Stimulated activated CD8-positive, alpha-beta memory T cell treated with anti-CD3 and anti-CD28 coated beads, Interleukin-7, amount 100 ng/mL, for 4 hours (primary cell): ENCODE measurements around the gene IGF2.
"Not testable (repeated sequence)": the region's sequence is repeated elsewhere in the genome, so short reads cannot be mapped to it uniquely, and the experiment has no call there.

Experiments used
- DNase-seq, 2 donors: peaks; one replicate each; pipeline ENCODE4 v3.0.0-alpha.2; 2020; ENCODE audit warnings: low read depth in 2 of 2

Gene IGF2

DNA sequence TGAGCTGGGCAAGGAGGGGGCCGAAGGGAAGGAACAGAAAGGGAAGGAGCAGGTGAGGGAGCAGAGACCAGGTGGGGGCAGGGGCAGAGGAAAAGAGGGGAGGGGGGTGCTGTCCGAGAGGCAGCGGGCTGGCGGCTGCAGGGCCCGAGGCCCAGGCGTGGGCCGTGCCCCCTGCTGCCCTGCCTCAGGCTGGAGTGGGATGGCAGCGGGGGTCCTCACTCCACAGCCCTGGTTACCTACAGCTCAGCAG is 2.3 kb downstream of the IGF2 start:
- no peak for DNase-seq

DNA sequence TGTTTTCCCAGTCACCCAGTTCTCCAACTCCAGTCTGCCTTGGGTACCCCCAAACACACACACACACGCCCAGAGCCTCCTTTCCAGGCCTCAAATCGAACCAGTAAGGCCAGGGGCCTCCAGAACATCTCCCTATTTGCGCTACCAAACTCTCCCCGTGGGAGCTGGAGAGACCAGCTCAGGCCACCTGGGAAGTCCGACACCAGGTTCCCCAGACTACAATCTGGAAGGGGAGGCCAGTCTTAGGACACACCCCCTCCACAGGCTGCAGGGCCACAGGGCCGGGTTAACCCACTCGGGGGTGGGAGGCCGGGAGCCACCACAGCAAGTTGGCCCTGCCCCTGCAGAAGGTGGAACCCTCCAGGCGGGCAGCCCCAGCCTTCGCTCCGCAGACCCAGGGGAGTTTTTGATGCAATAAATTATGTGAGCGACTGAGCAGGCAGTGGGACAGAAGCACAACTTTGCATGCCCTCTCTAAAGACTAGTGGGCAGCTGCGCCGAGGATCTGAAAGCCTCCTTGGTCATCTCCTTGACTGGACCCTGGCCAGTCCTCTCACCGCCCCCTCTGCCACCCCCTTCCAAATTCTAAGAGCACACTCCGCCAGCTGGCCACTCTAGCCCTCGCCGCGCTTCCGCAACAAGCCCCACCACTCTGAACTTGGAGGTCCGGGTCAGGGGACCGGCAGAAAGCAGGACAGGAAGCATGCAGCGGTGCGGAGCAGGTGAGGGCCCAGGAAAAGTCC is 2.8 kb downstream of the IGF2 start:
- DNase-seq = no peak

DNA sequence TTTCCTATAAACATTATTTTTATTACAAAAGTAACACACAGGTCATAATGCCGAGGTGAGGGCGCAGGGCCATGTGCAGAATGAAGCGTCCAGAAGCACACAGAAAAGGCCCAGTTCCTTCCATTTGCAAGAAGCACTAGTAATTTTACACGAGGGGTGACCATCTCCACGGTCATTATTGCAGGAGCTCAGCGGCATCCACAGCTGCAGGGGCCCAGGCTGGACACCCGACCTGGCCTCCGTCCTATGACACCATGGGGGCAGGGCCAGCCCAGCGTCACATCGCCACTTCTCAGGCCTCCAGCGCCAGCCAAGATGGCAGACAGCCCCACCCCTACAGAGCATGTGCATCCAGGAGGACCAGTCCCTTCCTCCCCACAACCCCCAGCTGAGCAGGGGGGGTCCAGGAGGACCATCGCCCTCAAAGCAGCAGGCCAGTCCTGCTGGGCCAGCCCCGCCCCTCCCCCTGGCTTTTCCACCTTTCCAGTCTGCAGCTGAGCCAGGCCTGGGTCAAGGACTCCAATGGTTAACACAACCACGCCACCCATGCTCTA is 3.5 kb downstream of the IGF2 start:
- no peak for DNase-seq

DNA sequence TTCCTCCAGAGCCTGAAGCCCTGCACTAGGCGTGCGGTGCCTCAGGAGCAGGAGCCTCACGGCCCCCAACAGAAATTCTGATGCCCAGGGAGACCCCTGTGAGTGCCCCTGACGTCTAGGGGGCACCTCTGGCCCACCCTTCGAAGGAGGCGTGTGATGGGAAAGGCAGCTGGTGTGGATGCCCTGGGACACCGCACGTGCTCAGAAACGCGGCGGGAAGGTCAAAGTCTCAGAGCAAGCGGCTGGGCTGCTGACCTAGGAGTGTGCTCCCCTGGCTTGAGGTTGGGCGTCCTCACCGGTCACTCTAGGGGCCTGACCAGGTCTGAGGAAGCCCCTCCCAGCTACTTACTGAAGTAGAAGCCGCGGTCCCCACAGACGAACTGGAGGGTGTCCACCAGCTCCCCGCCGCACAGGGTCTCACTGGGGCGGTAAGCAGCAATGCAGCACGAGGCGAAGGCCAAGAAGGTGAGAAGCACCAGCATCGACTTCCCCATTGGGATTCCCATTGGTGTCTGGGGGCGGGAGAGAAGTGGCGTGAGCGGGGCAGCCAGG is 4.1 kb downstream of the IGF2 start:
- no peak for DNase-seq

DNA sequence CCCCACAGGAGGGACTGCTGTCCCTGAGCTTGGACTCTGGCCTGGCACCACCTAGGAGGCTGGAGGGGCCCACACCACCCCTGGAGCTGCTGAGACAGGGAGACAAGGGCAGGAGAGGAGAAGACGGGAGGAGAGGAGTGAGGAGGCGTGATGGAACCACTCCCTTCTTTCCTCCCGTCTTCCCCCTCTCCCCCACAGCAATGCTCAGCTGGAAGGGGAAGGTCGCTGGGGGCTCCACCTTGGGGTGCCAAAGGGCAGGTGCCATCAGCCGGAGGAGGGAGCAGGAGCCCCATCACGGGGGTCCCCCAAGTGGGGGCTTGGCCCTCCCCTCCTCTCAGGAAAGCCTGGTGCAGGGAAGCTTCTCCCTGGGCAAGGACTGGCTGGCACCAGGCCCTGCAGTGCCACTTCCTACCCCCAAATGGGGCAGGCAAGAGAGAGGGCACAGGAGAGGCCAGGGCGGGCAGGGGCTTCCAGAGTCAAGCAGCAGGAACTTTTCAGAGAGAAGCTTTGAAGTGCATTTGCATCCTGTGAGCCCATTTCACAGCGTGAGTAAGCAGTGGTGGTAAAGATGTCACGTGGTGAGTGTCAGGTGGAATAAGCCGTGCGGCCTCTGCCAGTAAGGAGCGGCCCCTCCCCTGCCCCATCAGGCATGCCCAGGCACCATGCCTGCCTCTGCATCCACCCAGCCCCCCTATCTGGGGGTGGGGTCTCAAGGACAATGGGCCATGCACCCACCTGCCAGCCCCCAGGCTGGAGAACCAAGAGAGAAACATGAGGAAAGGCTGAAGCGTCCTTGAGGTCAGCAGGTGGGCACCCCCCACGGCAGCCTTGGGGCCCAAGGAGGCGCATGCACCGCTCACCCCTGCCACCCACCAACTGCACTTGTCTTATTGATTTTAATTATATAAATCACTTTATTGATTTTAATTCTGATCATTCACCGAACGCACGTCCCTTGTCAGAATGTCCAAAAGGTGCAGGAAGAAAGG is 4.9 kb downstream of the IGF2 start:
- no peak for DNase-seq

DNA sequence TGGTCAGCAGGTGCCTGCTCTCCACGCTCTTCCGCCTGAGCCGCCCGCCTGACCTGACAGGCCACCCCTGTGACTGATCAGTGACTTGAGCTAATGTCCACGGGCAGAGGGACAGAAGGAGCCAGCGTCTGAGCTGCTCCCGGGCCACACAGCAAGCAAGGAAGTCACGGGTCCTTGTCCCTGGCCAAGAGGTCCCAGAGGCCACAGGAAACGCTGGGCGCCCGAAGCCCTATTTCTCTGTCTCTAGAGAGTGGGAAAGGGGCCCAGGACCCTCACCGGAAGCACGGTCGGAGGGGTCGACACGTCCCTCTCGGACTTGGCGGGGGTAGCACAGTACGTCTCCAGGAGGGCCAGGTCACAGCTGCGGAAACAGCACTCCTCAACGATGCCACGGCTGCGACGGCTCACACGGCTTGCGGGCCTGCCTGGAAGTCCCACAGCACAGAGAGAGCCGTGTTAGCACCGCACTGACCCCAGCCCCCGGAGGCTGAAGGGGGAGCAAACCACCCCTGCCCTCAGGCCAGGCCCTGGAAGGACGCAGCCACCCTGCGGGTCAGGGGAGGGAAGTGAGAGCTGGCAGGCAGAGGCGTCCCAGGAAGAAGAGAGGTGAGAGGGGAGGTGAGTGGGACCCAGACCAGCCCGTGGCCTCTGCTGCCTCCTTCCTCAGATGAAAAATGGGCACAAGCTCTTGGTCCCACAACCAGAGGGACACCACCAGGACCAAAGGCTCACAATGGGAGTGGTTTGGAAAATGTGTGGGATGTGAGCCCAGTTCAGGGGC is 5.8 kb downstream of the IGF2 start:
- no peak for DNase-seq

DNA sequence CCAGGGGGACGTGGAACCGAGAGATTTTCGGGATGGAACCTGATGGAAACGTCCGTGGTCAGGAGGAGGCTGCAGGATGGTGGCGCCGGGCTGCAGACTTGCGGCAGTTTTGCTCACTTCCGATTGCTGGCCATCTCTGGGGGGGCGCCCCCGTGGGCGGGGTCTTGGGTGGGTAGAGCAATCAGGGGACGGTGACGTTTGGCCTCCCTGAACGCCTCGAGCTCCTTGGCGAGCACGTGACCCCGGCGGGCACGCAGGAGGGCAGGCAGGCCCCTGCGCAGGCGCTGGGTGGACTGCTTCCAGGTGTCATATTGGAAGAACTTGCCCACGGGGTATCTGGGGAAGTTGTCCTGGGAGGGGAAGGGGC is 6.3 kb downstream of the IGF2 start:
- DNase-seq = no peak

DNA sequence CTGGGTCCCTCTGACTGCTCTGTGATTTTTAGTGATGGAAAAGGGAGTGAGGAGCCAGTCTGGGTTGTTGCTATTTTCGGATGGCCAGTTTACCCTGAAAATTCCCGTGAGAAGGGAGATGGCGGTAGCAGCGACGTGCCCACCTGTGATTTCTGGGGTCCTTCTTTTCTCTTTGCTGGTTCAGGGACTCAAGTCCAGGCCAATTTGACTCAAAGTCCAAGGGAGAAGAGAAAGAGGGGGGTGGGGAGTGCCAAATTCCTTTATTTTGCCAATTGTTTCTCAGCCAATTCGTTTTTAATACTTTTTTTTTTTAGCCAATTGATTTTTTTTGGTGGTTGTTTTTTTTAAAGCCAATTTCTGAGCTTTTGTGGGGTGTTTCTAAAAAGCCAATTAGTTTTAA is 6.9 kb downstream of the IGF2 start:
- no peak for DNase-seq

DNA sequence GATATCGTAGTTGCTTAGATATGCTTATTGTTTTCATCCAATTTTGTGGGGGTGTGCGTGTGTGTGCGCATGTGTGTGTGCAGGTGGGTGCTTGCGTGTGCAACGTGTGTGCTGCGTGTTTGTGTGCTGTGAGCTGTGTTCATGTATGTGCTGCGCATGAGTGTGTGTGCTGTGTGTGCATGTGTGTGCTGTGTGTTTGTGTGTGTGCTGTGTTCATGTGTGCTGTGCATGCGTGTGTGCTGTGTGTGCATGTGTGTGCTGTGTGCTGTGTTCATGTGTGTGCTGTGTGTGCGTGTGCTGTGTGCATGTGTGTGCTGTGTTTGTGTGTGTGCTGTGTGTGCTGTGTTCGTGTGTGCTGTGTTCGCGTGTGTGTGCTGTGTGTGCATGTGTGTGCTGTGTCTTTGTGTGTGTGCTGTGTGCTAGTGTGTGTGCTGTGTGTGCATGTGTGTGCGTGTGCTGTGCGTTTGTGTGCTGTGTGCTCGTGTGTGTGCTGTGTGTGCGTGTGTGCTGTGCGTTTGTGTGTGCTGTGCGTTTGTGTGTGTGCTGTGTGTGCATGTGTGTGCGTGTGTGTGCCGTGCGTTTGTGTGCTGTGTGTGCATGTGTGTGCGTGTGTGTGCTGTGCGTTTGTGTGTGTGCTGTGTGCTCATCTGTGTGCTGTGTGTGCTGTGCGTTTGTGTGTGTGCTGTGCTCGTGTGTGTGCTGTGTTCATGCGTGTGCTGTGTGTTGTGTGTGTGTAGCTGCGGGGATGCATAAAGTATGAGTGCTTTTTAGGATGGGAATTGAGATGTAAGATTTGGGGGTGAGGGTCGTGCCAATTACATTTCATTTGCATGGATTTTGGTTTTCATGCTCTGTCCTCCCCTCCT is 7.6 kb downstream of the IGF2 start:
- DNase-seq = no peak

DNA sequence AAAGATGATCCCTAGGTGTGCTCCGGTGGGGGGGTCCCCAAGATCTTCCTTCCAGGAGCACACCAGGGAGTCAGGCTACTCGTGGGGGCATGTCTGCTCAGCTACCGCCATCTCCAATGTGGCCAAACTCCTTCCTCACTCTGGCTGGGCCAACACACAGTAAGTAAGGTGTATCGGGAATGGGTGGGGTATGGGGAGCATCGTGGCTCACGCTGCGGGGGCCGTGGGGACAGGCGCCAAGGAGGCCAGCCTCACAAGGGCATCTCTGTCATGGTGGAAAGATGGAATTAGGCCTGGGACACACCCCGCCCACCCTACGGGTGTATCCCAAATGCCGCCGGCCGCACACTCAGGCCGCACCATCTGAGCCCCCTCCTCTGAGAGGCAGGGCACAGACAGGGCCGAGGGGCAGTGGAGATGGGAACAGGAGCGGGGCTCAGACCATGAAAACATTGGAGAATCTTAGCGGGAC is 8.3 kb downstream of the IGF2 start:
- DNase-seq = no peak

DNA sequence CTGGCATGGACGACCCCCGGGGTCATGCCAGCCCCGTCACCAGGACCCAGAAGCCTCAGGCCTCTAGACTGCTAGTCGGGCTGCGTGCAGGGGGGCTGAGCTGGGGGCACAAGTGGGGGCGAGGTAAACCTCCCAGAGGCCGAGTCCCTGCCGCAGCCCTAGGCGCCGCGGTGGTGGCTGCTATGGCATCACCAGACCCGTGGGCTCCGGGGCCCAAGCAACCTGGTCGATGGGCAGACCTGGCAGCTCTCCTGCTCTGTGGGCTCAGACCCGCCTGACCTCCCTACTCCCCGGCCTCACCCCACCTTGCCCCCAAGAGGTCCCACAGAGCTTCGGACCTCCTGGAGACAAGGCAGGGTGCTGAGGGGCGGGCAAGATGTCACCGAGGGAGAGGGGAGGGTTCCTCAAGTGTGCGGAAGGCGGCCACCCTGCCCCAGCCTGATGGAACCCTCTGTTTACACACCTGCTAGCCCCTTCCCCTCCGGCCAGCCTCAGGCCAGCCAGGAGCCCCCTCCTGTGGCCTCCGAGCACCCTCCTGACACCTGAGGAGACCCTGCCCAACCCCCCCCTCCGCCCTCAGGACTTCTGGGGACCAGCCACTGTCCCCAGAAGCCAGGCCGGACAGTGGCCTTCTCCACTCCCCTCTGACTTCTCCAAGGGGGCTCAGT is 9.4 kb downstream of the IGF2 start:
- no peak for DNase-seq

DNA sequence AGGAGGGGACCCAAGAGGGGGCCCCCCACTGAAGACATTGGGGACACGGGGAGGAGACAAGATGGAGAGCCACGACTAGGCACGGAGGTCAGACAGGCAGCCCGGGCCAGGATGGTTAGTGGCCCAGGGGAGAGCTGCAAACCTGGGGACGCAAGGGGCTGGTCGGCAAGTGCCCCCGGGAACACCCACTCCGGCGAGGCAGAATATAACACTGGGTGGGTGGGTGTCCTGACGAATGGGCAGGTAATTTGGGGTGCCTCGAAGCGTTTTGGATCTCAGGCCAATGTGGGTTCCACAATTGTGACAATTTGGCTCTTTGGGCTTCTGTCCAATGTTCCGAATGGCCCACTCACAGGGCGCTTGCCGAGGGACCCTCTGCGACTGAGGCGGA is 9.9 kb downstream of the IGF2 start:
- no peak for DNase-seq

DNA sequence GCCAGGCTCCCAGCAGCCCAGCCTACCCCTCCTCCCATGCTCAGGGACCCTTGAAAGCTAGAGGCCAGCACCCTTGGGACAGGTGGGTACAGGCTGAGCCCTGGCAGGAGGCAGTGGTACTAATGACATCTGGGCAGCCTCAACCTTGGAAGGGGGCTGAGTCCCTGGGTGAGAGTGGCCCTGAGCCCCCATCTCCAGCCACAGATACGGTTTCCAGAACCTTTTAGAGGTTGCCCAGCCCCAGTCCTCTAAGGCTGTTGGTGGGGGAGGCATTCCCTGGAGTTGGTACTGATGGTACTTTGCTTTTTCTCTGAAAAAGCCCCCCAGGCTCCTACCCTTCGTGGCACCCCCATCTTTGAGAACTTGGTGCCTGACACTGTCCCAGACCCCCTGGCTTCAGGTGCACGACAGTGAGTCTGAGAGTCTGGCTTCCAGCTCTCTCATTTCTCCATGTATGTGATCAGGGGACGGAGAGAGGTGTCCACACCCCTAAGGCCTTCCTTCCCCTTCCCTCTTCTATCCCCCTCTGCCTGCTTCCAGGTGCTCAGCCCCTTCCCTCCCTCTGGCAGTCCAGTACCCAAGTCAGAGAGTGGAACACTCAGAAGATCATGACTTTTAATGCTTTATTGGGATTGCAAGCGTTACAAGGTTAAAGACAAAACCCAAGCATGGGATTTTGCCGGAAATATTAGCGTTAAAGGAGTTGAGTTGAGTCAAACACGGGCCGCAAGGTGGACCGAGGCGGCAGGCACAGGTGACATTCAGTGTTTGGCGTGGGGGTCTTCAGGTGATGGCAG is 10.5 kb downstream of the IGF2 start:
- no peak for DNase-seq

DNA sequence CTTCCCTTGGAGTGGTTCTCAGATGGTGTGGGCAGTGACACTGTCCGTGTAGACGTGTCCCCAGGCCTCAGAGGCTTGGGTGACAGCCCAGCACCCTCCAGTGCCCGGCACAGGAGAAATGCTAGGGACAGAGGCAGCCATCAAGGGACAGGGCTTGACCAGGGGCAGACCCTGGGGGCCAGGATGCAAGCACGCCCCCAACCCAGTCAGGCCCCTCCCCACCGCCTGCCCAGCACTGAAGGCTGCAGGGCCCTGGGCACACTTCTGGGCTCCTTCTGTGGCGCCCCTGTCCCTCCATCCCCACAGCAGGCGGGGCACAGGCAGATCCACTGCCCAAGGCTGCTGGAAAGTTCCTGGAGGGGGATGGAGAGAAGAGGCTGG is 11.1 kb downstream of the IGF2 start:
- DNase-seq = no peak

DNA sequence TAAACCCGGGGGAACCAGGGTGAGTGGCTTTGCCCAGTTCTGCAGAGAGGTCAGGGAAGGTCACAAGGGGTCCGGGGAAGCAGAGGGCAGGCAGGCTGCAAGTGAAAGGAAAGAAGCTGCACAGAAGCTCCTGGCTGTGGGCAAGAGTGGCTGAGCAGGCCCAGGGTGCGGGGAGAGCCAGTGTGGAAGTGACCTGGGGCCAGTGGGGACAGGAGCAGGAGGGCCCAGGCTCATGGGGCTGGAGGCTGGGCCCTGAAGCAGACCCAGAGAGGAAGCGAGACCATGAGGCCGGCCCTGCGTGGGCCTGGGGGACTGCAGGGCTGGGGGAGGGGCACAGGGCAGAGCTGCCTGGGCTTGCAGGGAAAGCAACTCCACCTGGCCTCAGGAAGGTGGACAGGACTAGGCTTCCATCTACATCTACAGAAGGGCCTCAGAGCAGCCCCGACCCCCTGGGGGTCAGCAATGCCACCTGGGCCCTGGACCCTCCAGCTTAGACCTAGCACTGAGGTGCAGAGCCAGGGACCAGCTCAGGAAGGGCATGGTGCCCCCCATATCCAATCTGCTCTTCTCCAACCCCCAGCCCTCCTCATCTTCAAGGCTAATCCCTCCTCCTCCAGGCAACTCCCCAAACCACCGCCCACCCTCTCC is 11.6 kb downstream of the IGF2 start:
- no peak for DNase-seq

DNA sequence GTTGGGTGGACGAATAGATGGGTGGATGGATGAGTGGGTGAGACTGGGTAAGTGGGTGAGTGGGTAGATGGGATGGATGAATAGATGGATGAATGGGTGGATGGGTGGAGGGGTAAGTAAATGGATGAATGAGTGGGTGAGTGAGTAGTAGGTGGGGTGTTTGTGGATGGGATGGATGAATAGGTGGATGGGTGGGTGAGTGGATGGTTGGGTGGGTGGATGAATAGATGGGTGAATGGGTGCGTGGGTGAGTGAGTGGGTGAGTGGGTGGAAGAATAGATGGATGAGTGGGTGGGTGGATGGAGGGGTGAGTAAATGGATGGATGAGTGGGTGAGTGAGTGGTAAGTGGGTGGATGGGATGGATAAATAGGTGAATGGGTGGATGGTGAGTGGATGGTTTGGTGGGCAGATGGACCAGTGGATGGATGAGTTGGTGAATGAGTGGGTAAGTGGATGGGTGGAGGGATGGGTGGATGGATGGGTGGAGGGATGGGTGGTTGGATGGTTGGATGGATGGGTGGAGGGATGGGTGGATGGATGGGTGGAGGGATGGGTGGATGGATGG is 12.6 kb downstream of the IGF2 start:
- no peak for DNase-seq

DNA sequence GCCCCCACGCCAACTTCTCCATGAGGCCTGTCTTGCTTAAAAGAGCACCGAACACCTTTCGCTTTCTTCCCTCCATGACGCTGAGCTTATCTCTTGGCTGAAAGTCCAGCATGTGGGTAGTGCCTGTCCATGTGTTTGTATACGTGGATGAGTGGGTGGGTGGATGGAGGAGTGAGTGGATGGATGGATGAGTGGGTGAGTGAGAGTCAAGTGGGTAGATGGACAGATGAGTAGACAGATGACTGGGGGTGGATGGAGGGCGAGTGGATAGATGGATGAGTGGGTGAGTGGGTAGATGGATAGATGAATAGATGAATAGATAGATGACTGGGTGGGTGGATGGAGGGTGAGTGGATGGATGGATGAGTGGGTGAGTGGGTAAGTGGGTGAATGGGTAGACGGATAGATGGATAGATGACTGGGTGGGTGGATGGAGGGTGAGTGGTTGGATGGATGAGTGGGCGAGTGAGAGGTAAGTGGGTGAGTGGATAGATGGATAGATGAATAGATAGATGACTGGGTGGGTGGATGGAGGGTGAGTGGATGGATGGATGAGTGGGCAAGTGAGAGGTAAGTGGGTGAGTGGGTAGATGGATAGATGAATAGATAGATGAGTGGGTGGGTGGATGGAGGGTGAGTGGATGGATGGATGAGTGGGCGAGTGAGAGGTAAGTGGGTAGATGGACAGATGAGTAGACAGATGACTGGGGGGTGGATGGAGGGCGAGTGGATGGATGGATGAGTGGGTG is 14.3 kb downstream of the IGF2 start:
- DNase-seq = not testable (repeated sequence)

DNA sequence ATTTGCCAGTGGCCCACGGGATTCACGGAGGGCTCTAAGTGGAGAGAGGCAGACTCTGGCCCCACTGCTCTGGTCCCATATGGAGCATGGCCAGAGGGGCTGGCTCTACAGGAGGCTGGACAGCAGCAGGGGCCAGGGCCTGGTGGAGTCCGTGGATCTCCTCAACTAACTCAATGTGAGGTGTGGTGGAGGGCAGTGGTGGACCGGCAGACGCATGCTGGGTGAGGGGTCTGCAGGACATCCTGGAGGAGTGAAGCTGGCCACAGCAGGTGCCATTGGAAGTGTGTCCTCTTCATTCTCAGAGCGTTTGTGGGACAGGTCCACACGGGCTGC is 15.6 kb downstream of the IGF2 start:
- DNase-seq = no peak
